K562 (cell line): ENCODE data around the gene CHRM4. TPM values are rescaled to one million over a fixed set of nuclear protein-coding genes. Genes with fewer than 3 reads are reported as not detected.

Source experiments
- BMI1 ChIP-seq: fragments of 150-350 bp; IDR thresholded peaks from 2 replicates; pipeline ENCODE4 v1.6.1; 2014; ENCODE audit warnings: low read length
- KLF1 ChIP-seq: fragments of 450-650 bp; IDR thresholded peaks from 2 replicates; pipeline ENCODE4 v1.6.1; 2016; ENCODE audit warnings: missing genetic modification characterization, missing compliant biosample characterization
- MEF2A ChIP-seq: IDR thresholded peaks from 2 replicates; pipeline ENCODE4 v1.6.1; 2011; ENCODE audit warnings: low read depth, mild to moderate bottlenecking, low read length, moderate library complexity; ENCODE audit not compliant: control insufficient read depth
- PHF8 ChIP-seq: fragments of 200-600 bp; sonication (generic); IDR thresholded peaks from 2 replicates; pipeline ENCODE4 v1.6.1; 2012; ENCODE audit warnings: mixed run types, mild to moderate bottlenecking, inconsistent platforms, low read length, moderate library complexity, borderline replicate concordance
- SRF ChIP-seq, 2 experiments: fragments of 250-450, 450-650 bp in 1 of 2; sonication (Bioruptor Pico) in 1 of 2; sonication (generic) in 1 of 2; formaldehyde crosslinking; IDR thresholded peaks; 2 replicates each; pipeline versions ENCODE4 v1.5.0 to v1.5.1; 2020 to 2022; ENCODE audit warnings: mild to moderate bottlenecking in 1 of 2, missing genetic modification reagents in 1 of 2
- SRSF3 ChIP-seq: fragments of 200-400 bp; formaldehyde crosslinking; IDR thresholded peaks from 2 replicates; pipeline ENCODE4 v1.6.1; 2016; ENCODE audit warnings: mild to moderate bottlenecking, low read length, moderate library complexity; ENCODE audit not compliant: insufficient read depth
- ZNF445 ChIP-seq: fragments of 250-450 bp; sonication (Bioruptor Pico); IDR thresholded peaks from 2 replicates; pipeline ENCODE4 v1.4.0; 2020; ENCODE audit warnings: low read depth, mild to moderate bottlenecking, moderate library complexity
- polyA plus RNA-seq, 8 experiments: library from polyadenylated mRNA; depleted of rRNA in 4 of 8; stranded (reverse) in 5 of 8; unstranded in 3 of 8; fragments of >200 nt; fragmentation: Nextera tagmentation in 2 of 8; fragmentation: Illumina TruSeq in 1 of 8; extraction: Ambion mirVana in 2 of 8; extraction: Trizol in 1 of 8; gene quantifications; 2 replicates each; pipeline versions ENCODE4 v1.2.1 to v1.2.3, GENCODE V29; 2011 to 2014; ENCODE audit warnings: inconsistent platforms in 1 of 8, missing spikeins in 1 of 8
- total RNA-seq, 7 experiments: library from RNA; depleted of rRNA in 6 of 7; stranded (reverse); fragments of >200 nt in 6 of 7; fragmentation: Illumina TruSeq in 2 of 7; extraction: Trizol in 2 of 7; gene quantifications; 2 replicates each; pipeline versions ENCODE4 v1.2.1 to v1.2.3, GENCODE V29; 2011 to 2021; ENCODE audit warnings: low replicate concordance in 1 of 7
- TF ChIP-seq, protein P1 (sequence below): fragments of 150-350 bp; conservative IDR thresholded peaks from 2 replicates; pipeline ENCODE4 v1.6.1; 2014; ENCODE audit warnings: low read length
- TF ChIP-seq, protein P2 (sequence below): IDR thresholded peaks from 3 replicates; pipeline ENCODE4 v1.6.1; 2011; ENCODE audit warnings: borderline replicate concordance, mild to moderate bottlenecking, moderate library complexity; ENCODE audit not compliant: insufficient read length; ENCODE audit errors: extremely low read depth
- TF ChIP-seq, protein P3 (sequence below): fragments of 200-800 bp; sonication (Bioruptor generic); IDR thresholded peaks from 2 replicates; pipeline ENCODE4 v1.6.1; 2017; ENCODE audit warnings: missing genetic modification characterization, missing compliant biosample characterization

Gene CHRM4
- total and polyA plus RNA-seq, 9 of the 15 experiments (the other 6 are each of a cell fraction or from before 2014, with no cell fraction given): 0.22 to 1.3 (median 0.40) TPM; not detected in 2

DNA sequence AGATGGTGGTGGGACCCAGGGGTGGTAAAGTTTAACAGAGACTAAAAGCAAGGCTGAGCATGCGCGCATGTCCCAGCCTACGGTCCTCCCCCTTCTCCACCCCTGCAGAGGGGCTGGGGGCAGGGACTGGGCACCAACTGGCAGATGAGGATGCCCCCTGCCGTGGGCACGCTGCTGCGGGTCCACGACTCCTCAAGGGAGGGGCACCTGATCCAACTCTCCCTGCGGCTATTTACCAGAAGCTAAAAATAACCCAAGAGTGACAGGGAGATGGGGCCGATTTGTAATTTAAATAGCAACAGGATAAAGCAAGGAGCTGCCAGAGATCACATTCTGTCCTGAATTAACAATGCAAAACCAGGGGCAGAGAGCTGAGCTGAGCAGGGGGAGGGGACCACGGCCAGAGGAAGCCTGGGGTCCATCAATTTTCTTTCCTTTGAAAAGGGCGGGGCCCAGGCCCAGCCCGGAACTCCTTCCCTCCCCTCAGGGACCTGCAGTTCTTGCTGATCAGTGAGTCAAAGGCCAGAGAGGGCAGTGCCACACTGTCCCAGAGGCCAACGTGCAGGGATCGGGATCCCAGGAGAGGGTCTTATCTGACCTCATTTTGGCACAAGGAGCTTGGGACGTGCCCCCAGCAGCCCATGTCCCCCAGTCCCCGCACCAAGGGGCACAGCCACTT is 52.4 kb downstream of the CHRM4 start (continued):
- TF ChIP-seq, protein P1, sequence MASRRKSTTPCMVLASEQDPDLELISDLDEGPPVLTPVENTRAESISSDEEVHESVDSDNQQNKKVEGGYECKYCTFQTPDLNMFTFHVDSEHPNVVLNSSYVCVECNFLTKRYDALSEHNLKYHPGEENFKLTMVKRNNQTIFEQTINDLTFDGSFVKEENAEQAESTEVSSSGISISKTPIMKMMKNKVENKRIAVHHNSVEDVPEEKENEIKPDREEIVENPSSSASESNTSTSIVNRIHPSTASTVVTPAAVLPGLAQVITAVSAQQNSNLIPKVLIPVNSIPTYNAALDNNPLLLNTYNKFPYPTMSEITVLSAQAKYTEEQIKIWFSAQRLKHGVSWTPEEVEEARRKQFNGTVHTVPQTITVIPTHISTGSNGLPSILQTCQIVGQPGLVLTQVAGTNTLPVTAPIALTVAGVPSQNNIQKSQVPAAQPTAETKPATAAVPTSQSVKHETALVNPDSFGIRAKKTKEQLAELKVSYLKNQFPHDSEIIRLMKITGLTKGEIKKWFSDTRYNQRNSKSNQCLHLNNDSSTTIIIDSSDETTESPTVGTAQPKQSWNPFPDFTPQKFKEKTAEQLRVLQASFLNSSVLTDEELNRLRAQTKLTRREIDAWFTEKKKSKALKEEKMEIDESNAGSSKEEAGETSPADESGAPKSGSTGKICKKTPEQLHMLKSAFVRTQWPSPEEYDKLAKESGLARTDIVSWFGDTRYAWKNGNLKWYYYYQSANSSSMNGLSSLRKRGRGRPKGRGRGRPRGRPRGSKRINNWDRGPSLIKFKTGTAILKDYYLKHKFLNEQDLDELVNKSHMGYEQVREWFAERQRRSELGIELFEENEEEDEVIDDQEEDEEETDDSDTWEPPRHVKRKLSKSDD: no peak
- TF ChIP-seq SRF (CRISPR knock-in tag; IDR thresholded peaks at IDR 0.05) (no peak), MEF2A (peak; percentile 28; the same call in 1 of the 2 replicates), SRSF3 (no peak), ZNF445 (CRISPR knock-in tag) (no peak), BMI1 (no peak), PHF8 (no peak), KLF1 (tag) (no peak)
- TF ChIP-seq, protein P2, sequence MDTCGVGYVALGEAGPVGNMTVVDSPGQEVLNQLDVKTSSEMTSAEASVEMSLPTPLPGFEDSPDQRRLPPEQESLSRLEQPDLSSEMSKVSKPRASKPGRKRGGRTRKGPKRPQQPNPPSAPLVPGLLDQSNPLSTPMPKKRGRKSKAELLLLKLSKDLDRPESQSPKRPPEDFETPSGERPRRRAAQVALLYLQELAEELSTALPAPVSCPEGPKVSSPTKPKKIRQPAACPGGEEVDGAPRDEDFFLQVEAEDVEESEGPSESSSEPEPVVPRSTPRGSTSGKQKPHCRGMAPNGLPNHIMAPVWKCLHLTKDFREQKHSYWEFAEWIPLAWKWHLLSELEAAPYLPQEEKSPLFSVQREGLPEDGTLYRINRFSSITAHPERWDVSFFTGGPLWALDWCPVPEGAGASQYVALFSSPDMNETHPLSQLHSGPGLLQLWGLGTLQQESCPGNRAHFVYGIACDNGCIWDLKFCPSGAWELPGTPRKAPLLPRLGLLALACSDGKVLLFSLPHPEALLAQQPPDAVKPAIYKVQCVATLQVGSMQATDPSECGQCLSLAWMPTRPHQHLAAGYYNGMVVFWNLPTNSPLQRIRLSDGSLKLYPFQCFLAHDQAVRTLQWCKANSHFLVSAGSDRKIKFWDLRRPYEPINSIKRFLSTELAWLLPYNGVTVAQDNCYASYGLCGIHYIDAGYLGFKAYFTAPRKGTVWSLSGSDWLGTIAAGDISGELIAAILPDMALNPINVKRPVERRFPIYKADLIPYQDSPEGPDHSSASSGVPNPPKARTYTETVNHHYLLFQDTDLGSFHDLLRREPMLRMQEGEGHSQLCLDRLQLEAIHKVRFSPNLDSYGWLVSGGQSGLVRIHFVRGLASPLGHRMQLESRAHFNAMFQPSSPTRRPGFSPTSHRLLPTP: no peak
- TF ChIP-seq, protein P3, sequence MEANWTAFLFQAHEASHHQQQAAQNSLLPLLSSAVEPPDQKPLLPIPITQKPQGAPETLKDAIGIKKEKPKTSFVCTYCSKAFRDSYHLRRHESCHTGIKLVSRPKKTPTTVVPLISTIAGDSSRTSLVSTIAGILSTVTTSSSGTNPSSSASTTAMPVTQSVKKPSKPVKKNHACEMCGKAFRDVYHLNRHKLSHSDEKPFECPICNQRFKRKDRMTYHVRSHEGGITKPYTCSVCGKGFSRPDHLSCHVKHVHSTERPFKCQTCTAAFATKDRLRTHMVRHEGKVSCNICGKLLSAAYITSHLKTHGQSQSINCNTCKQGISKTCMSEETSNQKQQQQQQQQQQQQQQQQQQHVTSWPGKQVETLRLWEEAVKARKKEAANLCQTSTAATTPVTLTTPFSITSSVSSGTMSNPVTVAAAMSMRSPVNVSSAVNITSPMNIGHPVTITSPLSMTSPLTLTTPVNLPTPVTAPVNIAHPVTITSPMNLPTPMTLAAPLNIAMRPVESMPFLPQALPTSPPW (CRISPR knock-in tag): peak; percentile 44; the same call in 1 of the 2 replicates
